ENCODE measurements around the gene APEH.
"Not testable (repeated sequence)": the region's sequence is repeated elsewhere in the genome, so short reads cannot be mapped to it uniquely, and the experiment has no call there.

The APEH gene

DNA sequence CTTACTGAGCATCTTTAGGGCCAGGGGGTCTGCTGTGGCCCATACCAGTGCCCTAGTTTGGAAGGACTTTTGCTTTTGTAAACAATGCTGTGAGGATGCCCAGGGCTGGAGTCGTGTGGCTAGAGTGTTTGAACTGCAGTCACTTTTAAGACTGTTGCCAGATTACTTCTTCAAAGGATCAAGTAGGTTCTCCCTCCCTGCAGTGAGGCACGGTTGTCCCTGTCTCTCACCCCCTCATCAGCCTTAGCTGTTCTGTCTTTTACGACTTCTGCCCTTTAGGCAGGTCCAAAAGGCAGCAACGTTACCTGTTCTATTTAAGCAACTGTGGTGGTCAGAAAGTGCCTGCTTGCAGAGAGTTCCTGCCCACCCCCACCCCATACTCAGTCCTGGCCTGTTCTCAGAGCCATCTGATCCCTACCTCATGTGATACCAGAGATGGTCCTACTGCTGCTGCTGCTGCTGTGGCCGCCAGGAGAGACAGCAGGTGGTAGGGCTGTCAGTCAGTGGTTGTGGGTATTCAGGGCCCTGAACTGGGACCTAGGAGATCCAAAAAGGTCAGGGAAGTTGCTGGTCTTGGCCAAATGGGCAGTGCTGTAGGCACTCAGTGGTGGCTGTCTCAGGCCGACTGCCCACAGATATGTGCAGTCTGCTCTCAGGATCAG is 20.4 kb downstream of the APEH start:
- not testable (repeated sequence) for DNase-seq

DNA sequence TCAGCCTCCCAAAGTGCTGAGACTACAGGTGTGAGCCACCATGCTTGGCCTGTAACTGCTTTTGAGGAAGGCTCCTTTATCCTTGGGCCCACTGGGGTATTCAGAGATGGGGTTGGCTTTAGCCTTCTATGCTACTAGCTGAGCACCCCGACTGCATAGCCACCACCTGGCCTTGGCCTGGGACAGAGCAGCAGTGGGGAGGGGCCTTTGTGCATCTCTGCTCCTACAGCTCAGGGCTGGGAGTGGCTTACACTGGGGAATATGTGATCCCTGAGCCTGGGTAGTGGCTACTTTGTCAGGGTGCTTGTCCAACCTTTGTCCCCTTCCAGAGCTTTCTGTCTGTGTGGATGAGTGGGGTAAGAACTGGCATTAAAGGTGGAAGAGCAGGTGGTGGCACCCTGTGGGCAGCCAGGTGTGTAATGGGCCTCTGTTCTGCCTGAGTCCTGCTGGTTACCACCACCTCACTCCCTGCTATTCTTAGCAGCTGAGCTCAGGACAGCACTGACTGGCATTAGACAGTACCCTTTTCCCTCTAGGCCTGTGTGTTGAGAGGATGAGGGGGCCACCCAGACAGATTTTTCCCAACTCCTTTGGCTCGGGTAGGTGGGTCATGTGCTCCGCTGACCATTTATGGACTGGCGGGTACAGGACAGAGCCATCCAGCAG is 21.3 kb downstream of the APEH start:
- not testable (repeated sequence) for DNase-seq

DNA sequence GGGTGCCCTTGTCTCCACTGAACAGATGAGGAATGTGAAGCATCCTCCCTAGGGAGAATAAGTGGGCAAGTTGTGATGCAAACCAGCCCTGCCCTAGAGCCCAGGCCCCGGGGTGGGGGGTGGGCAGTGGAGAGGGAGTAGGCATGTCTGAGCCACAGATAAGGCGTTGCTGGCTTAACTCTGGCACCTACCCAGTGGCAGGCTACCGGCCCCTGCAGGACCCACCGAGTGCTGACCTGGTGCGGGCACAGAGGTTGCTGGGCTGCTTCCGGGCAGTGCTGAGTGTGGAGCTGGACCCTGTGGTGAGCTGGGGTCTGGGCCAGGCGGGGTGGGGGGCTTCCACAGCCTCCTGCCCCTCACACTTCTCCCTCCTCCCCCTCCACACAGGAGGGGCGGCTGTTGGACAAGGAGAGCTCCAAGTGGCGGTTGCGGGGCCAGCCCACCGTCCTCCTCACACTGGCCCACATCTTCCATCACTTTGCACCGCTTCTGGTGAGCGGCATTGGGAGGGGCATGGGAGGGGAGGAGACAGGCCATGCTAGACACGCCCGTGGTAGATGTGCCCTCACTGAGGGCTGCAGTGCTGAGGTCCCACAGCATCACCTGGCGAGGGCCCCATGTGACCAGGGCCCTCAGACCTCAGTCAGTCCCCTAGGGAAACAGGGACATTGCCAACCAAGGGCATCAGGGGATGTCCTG is 25.3 kb downstream of the APEH start:
- DNase-seq, result no peak

DNA sequence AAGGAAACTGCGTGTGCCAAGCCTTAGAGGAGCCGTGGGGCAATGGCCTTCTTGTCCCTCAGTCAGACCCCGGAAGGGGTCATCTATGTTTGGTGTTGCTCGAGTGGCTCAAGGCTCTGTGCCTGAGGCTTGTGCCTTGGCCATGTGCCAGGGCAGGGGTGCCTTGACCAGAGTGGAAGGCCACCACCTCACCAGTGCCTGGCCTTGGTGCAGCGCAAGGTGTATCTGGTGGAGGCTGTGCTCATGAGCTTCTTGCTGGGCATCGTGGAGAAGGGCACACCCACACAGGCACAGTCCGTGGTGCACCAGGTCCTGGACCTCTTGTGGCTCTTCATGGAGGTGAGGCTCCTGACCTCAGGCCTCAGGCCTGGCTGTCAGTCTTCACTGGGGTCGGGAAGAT is 25.9 kb downstream of the APEH start:
- DNase-seq, result no peak

DNA sequence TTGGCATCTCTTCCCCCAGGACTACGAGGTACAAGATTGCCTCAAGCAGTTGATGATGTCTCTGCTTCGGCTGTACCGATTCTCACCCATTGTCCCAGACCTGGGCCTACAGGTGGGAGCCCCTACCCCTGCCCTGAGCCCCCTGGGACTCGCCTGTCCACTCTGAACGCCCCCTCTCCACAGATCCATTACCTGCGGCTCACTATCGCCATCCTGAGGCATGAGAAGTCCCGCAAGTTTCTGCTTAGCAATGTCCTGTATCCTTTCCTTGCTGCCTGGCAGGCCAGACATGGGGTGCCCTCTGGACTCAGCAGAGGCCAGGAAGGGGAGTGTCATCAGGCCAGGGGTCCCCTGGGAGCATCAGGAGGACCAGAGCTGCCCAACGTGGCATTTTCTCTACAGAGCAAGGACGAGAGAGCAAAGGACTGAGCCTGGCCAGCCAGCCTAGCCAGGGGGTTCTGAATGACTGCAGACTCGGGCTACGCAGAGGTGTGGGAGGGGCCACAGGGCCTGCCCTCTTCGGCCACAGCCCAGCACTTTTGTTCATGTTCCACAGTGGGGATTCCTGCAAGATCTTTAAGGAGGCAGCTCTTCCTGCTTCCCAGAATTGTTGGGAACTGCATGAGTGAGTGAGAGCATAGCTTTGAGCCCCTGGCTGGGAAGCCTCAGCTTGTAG is 26.4 kb downstream of the APEH start:
- DNase-seq, result no peak

DNA sequence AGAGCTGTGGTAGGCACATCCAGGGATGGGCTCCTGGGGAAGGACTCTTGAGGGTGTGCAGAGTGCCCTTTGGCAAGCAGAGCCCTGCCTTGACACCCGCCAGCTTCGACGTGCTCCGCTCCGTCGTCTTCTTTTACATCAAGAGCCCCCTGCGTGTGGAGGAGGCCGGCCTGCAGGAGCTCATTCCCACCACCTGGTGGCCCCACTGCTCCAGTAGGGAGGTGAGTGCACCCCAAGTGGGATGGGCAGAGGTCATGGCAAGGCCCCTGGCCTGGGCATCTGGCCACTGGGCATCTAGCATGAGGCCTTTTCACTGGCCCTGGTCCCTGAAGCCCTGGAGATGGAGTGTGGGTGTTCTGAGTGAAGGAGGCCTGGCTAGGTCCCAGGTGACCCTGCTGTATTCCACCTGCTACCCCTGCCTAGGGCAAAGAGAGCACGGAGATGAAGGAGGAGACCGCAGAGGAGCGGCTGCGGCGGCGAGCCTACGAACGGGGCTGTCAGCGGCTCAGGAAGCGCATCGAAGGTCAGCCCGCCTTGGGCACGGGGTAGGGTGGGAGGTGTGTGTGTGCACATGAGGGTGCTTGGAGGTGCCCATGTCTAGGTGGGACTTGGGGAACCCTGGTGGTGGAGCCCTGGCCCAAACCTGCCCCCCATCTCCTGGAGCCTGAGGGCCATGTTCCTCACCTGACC is 27.4 kb downstream of the APEH start:
- DNase-seq, result no peak

DNA sequence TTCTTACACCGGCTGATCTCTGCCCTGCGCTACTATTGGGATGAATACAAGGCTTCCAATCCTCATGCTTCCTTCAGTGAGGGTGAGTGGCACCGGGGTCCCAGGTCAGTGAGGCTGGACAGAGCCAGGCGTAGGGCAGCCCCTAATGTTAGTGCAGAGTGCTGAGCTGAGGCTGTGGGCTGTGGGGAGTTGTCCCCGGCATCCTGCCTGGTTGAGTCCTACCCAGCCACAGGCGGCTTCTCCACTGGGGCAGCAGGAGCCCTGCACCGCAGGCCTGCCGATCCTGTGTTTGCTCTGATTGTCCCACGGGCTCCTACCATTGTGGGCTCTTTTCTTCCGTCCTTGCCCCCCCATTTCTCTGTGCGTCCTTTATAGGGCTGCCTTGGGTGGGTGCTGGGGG is 28.5 kb downstream of the APEH start:
- no peak for DNase-seq

DNA sequence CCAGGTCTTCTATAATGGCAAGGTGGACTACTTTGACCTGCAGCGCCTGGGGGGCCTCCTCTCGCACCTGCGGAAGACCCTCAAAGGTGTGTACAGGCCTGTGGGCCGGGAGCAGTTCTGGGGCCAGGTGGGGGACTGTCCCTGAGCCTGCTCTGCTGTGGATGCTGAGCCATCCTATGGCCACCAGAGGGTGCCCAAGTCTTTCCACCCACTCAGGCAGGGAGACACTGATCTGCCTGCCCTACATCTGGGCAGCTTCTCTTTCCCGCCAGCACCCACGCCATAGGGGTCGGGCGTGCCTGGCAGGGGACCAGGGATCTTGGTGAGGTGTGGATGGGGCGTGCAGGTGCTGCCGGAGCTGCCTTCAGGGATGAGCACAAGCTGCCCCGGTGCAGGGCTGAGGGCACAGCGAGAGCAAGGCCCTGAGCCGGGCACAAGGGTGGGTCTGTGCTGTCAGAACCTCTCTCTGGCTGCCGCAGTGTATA is 29.3 kb downstream of the APEH start:
- peak in 3 of 4 experiments; percentile 35 to 40 (median 37) for DNase-seq

DNA sequence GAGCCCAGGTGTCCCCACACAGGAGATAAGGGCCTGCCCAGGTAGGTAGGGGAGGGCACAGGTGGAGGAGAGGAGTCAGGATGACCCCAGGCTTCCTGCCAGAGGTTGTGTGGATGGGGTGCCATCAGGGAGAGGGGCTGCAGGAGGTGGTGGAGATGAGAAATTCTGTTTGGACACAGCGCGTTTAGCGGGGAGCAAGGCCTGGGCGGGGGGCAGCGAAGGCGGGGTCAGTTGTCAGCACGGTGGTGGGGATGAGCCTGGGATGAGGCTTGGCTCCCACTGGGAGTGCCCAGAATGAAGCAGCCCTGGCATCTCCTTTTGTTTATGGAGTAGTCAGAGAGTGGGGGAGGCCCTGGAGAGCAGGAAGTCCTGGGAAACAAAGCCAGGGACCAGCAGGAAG is 29.8 kb downstream of the APEH start:
- no peak for DNase-seq

DNA sequence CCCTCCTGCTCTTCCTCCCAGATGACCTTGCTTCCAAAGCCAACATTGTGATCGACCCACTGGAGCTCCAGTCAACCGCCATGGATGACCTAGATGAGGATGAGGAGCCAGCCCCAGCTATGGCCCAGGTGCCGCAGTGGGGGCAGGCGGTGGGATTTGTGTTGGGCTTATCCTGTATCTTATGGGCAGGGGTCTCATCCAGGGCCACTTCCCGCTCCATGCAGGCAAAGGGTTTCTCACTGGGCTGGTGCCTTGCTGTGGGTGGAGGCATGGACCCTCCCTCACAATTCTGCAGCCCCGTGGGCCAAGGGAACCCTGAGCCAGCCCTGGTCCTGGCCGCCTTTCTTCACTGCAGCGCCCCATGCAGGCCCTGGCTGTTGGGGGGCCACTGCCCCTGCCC is 30.5 kb downstream of the APEH start:
- DNase-seq, result no peak

DNA sequence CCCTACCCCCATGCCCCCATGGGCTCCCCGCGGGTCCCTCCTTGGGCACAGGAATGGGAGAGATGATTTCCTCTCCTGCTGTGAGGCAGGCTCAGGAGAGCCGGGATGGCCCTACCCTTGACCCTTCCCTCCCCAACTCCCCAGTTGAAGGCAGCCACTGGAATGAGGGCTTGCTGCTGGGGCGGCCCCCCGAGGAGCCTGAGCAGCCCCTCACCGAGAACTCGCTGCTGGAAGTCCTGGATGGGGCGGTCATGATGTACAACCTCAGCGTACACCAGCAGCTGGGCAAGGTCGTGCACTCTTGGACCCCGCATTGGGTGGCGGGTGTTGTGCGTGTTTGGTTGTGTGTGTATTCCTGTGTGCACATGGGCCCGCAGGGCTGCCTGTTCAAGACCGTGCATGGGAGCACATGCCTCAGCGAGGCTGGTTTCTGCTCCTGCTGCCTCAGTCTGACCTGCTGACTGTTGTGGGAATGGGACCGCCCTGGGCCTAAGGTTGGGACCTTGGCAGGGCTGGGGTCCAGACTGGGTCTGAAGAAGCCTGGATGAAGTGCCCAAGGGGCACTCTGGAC is 31.3 kb downstream of the APEH start:
- DNase-seq, result no peak

DNA sequence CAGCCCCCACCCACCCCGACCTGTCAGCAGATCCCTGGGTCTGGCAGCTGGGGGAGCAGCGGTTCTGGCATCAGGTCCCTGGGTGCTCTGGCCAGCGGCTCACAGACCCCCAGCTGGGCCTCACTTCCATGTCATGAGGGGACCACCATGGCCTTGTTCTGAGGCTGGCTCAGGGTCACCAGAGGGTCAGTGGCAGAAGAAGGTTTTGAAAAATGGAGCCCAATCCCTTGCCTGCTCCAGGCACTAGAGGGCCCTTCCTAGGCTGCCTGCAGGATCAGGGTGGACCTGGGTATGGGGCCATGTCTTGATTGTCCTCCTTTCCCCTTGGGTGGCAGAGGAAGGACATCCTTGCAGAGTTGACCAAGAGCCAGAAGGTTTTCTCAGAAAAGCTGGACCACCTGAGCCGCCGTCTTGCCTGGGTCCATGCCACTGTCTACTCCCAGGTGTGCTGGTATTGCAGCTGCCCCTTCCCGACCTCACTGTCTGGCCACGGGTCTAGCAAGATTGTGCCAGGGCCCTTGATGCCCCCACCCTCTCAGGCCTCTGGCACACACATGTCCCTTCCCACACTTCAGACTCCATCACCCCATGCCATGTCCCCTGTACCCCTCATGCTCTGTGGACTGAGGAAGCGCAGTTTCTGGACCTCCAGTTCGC is 32.4 kb downstream of the APEH start:
- DNase-seq, result no peak

DNA sequence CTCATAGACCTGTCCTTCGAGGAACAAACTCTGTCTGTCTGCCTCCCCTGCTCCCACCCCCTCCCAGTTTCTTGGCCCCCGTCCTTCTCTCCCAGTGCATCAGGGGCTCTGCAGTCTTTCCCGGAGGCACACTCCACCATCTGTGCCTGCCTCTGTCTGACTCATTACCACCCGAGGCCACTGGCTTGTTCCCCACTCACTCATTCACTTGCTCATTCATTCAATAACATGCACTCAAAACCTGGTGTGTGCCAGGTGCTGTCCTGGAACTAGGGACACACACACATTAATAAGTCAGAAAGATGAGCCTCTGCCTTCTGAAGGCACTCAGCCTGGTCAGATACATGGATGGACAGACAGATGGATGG is 32.9 kb downstream of the APEH start:
- no peak for DNase-seq

DNA sequence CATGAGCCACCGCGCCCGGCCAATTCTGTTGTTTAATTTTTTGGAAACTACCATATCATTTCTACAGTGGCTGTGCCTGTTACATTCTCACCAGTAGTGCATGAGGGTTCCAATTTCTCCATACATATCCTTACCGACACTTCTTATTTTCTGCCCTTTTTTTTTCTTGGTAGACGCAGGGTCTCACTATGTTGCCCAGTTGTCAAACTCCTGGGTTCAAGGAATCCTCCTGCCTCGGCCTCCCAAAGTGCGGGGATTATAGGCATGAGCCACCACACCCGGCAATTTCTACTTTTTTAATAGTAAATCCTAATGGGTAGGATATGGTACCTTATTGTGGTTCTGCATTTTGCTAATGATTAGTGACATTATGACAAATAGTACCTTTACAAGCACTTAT is 35.7 kb downstream of the APEH start:
- DNase-seq, result no peak

DNA sequence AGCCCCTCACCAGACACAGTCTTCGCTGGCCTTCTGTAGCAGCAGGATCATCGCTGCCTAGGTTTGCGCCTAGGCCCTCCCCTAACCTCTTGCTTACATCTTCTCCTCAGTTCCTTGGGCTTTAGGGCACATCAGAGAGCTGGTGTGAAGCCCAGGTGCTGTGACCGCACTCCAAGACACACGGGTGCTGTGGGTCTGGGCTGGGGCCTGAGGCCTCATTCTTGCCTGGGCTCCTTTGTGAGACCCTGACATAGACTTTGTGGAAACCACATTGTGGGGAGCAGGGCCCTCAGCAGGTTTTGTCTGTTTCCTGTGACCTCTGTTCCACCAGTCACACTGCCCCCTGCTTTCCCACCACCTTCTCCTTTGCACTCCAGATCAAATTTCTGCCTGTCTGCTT is 37.3 kb downstream of the APEH start:
- DNase-seq, result no peak

DNA sequence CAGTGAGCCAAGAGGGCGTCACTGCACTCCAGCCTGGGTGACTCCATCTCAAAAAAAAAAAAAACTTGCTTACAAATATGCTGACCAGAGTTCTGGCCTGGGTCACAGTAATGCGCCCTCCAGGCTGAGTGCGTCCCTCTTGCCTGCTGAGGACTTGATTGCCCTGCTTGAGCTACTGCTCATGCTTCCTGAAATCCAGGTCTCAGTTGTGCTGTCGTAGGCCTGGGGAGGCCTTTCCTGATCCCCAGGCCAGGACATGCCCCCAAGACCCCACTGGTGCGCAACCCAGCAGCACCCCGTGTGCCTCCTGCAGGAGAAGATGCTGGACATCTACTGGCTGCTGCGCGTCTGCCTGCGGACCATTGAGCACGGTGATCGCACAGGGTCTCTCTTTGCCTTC is 38.0 kb downstream of the APEH start:
- DNase-seq, result no peak

DNA sequence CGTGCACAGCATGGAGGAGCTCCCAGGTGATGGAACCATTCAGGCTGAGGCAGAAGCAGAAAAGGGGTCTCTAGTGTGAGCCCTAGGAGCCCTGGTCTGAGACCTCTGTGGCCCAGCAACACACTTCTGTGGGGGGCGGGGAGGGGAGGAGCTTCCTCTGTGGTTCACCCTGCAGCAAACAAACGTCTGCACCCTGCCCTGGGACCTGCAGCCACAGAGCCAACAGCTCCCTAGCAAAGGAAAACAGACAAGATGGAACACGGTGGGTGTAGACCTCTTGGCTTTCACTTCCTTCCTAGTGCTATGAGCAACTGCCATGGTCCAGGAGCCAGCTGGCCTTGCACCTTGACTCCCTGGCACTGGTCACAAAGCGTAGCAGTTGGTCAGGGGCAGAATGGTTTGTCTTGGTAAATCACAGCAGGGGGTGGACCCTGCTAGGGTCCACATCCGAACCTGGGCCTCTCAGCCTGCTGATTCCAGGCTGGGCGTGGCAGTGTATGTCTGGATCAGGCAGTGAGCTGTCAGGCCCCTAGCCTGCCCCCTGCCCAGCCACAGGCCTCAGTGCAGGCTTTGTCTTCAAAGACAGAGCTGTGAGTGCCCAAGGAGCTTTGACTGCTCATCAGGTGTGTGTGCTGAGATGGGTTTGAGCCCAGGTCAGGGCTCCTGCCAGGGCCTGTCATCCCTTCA is 38.6 kb downstream of the APEH start:
- DNase-seq, result no peak

DNA sequence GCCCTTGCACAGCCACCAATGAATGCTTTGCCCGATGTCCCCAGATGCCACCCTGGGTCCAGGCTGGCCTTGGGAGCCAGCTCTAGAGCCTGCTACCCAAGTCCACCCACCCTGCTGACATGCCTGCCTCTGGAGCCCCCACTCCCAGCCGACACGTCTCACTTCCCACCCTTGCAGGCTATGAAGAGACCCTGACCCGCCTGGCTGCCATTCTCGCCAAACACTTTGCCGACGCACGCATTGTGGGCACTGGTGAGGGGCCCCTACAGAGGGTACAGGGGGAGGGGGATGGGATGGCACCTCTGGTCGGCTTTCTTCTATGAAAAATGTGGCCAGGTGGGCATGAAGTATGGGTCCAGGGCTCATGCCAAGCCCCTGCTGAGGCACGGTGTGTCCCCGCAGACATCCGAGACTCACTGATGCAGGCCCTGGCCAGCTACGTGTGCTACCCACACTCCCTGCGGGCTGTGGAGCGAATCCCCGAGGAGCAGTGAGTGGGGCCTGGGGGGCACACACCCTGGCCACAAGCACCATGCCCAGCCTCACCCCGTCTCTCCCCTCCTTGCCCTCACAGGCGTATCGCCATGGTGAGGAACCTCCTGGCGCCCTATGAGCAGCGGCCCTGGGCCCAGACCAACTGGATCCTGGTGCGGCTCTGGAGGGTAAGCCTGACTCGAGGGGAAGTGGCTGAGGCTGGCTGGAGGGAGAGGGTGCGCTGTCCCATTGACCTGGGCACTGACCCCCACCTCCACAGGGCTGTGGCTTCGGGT is 39.4 kb downstream of the APEH start:
- no peak for DNase-seq

DNA sequence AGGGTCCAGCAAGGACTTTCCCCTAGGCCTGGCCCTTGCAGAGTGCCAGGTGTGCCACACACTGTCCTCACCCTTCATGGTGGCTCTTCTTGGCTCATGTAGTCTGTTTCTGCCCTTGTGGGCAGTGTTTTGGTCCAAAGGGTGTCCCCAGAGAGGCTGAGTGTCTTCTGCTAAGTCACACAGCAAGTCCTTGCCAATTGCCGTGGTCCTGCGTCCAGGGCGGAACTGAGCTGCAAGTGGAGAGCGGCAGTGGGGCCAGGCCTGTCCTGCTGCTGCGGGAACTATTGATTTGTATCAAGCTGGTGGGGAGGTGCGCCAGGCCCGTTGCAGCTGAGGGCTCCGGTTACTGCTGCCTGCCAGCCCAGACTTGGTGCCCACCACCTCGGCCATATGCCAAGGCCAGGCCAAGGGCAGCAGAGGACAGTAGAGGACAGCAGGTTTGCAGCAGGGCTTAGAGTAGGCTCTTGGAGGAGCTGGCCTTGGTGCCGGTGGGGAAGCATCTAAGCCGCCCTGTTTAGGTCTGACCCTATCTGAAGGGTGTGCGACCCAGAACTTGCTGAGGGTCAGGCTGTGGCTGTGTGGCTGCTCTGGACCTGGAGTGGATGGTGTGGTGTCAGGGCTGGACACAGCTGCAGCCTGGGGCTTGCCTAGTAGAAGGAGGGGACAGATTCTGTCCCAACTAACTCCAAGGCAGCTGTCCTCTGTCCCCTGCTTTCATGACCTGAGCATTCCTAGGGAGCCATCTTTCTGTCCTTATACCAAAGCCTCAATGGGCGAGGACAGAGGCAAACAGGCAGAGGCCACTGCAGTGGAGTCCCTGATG is 40.8 kb downstream of the APEH start:
- DNase-seq, result no peak

DNA sequence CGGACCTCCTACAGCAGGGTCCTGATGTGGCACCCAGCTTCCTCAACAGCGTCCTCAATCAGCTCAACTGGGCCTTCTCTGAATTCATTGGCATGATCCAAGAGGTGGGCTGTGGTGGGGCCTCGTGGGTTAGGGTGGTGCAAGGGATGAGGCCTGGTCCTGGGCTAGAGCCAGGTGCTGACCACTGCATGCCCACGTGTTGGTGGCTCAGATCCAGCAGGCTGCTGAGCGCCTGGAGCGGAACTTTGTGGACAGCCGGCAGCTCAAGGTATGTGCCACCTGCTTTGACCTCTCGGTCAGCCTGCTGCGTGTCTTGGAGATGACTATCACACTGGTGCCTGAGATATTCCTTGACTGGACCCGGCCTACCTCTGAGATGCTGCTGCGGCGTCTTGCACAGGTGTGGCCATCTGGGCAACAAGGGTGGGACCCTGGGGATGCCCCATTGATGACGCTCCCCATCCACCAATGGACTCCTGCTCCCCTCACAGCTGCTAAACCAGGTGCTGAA is 41.5 kb downstream of the APEH start:
- DNase-seq, result no peak
